ENCODE measurements around the gene MYBL2. TPM values are rescaled to one million over a fixed set of nuclear protein-coding genes. Genes with fewer than 3 reads are reported as not detected.

The MYBL2 gene
- polyA plus RNA-seq, 1 of the 3 experiments (the other 2 are of a cell fraction): 9.7 TPM

GRCh38 chr20:43723735-43724134 lies 56.8 kb downstream of the MYBL2 start:
- H3F3A ChIP-seq (replicated peaks; ENCODE audit: insufficient read depth): no peaks in the 10 kb centered on the region
- H2AFZ ChIP-seq (ENCODE audit: low read depth): no peak overlapping the region
- H3K4me2 ChIP-seq: no peak overlapping the region
- WGBS (ENCODE audit: low lambda C conversion rate): 88% methylated on average over 2 of the region's 3 CpGs
- no peak overlapping the region for H3K4me3 ChIP-seq (ENCODE audit: low read depth in 2 of 2, low read length in 1 of 2)
- peaks cover 0 to 15% of the 10 kb centered on the region in 2 experiments; a peak in 1 of 4 replicates for H3K4me1 ChIP-seq (ENCODE audit: control insufficient read depth in 1 of 2, insufficient read depth in 2 of 2, low read depth in 1 of 2, low read length in 1 of 2)
- no peak overlapping the region for H3K9ac ChIP-seq
- no peak overlapping the region for H3K27ac ChIP-seq (ENCODE audit: low read depth in 2 of 2, low read length in 1 of 2)
- H3K79me2 ChIP-seq (ENCODE audit: insufficient read depth): no peaks in the 10 kb centered on the region
- no peaks in the 10 kb centered on the region for H3K9me3 ChIP-seq
- H3K9me2 ChIP-seq: no peaks in the 10 kb centered on the region
- H3K36me3 ChIP-seq (replicated peaks in 1 of 2; ENCODE audit: control insufficient read depth in 1 of 2, insufficient read depth in 2 of 2, low read length in 1 of 2): no peaks in the 10 kb centered on the region
- no peaks in the 10 kb centered on the region for H4K20me1 ChIP-seq (ENCODE audit: insufficient read depth)
- ChIA-PET CTCF (interaction anchor here (0.8 to 1.4 kb wide), 2 partner anchors 10 to 25 kb away, joined by 3 to 5 read pairs; no protein-coding TSS in a partner anchor), POLR2A (interaction anchor here (0.7 kb wide), 1 partner anchor 265 kb away, joined by 4 read pairs; no protein-coding TSS in a partner anchor)
- TF ChIP-seq YY1 (IDR thresholded peaks at IDR 0.05; ENCODE audit: low read depth): no peak
- TF ChIP-seq TCF12 (IDR thresholded peaks at IDR 0.05): no peak
- no peak for TF ChIP-seq NRF1 (IDR thresholded peaks at IDR 0.05; ENCODE audit: low read depth, low read length)
- no peak for TF ChIP-seq EZH2phosphoT487 (IDR thresholded peaks at IDR 0.05; ENCODE audit: borderline replicate concordance, low read depth)
- no peak for TF ChIP-seq POLR2AphosphoS5 (IDR thresholded peaks at IDR 0.05; ENCODE audit: low read depth, low read length)
- no peak for TF ChIP-seq FOXJ3 (CRISPR knock-in tag; IDR thresholded peaks at IDR 0.05)
- TF ChIP-seq MXI1 (IDR thresholded peaks at IDR 0.05; ENCODE audit: low read depth, low read length): no peak
- no peak for TF ChIP-seq PBX3 (IDR thresholded peaks at IDR 0.05)
- no peak for TF ChIP-seq MAX (IDR thresholded peaks at IDR 0.05; ENCODE audit: low read depth)
- TF ChIP-seq RAD21 (IDR thresholded peaks at IDR 0.05; ENCODE audit: low read length): no peak
- no peak for TF ChIP-seq RFX5 (IDR thresholded peaks at IDR 0.05; ENCODE audit: low read length)
- TF ChIP-seq TEAD4 (IDR thresholded peaks at IDR 0.05; ENCODE audit: borderline replicate concordance, insufficient read depth): no peak
- no peak for TF ChIP-seq EP300 (IDR thresholded peaks at IDR 0.05; ENCODE audit: borderline replicate concordance in 1 of 2, low read depth in 1 of 2, low read length in 1 of 2)
- TF ChIP-seq CHD2 (IDR thresholded peaks at IDR 0.05; ENCODE audit: low read length, partially characterized antibody): no peak
- no peak for TF ChIP-seq TAF1 (IDR thresholded peaks at IDR 0.05; ENCODE audit: borderline replicate concordance, low read depth, low read length)
- no peak for TF ChIP-seq CTCF (IDR thresholded peaks at IDR 0.05)
- TF ChIP-seq ZBTB33 (IDR thresholded peaks at IDR 0.05; ENCODE audit: borderline replicate concordance, low read depth): no peak
- no peaks in the 10 kb centered on the region for H3K27me3 ChIP-seq (ENCODE audit: insufficient read depth)
- no peak for DNase-seq

Data from SK-N-SH (cell line).